PFSK-1 (cell line): ENCODE measurements around the gene MRPL38.

ENCODE experiments used
- POLR2AphosphoS5 ChIP-seq: IDR thresholded peaks from 2 replicates; pipeline ENCODE4 v1.6.1; 2012; ENCODE audit warnings: low read depth, mild to moderate bottlenecking, control low read depth, low read length, moderate library complexity
- TAF1 ChIP-seq: IDR thresholded peaks from 2 replicates; pipeline ENCODE4 v1.6.1; 2012; ENCODE audit warnings: low read length, control low read depth, borderline replicate concordance; ENCODE audit not compliant: insufficient read depth
- TF ChIP-seq, protein P1 (sequence below), 2 experiments: IDR thresholded peaks; 2 replicates each; pipeline versions ENCODE4 v1.6.1 to v1.8.0; 2011 to 2012; ENCODE audit warnings: low read depth in 2 of 2, low read length in 2 of 2, control low read depth in 1 of 2, inconsistent platforms in 1 of 2, mild to moderate bottlenecking in 1 of 2, moderate library complexity in 1 of 2; ENCODE audit not compliant: insufficient read depth in 1 of 2

DNA sequence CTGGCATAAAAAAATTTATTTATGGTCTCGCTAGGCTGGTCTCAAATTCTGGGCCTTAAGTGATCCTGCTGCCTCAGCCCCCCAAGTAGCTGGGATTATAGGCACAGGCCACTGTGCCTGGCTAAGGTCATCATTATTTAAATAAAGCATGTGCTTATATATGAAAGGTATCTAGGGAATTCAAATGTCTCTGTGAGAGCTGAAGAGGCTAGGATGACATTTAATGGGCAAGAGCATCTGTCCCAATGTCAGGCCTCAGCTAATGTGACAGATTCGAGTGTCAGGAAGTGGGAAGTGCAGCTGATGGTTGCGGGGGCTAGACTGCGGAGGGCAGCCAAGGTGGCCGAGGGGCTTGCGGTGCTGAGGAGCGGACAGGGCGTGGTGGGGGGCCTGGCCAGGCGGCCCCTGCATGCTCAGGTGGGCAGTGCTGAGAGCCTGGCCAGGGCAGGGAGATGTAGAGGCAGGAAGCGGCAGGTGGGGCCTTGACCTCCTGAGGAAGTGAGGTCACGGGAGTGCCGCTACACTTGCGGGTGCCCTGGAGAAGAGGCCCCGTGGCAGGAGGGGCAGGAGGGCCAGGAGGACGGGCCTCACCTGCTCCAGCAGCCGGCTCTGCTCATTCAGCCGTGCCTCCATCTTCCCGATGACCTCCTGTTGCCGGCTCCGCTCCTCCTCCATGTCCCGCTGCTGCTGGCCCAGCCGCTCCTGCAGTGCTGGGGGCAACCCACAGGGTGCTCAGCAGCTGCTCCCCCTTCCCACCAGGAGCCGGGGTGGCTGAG, 12.6 kb upstream of the MRPL38 start:
- TF ChIP-seq, protein P1, sequence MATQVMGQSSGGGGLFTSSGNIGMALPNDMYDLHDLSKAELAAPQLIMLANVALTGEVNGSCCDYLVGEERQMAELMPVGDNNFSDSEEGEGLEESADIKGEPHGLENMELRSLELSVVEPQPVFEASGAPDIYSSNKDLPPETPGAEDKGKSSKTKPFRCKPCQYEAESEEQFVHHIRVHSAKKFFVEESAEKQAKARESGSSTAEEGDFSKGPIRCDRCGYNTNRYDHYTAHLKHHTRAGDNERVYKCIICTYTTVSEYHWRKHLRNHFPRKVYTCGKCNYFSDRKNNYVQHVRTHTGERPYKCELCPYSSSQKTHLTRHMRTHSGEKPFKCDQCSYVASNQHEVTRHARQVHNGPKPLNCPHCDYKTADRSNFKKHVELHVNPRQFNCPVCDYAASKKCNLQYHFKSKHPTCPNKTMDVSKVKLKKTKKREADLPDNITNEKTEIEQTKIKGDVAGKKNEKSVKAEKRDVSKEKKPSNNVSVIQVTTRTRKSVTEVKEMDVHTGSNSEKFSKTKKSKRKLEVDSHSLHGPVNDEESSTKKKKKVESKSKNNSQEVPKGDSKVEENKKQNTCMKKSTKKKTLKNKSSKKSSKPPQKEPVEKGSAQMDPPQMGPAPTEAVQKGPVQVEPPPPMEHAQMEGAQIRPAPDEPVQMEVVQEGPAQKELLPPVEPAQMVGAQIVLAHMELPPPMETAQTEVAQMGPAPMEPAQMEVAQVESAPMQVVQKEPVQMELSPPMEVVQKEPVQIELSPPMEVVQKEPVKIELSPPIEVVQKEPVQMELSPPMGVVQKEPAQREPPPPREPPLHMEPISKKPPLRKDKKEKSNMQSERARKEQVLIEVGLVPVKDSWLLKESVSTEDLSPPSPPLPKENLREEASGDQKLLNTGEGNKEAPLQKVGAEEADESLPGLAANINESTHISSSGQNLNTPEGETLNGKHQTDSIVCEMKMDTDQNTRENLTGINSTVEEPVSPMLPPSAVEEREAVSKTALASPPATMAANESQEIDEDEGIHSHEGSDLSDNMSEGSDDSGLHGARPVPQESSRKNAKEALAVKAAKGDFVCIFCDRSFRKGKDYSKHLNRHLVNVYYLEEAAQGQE (IDR thresholded peaks at IDR 0.05; ENCODE audit: insufficient read depth in 1 of 2, low read depth in 2 of 2, low read length in 2 of 2), result no peak
- TF ChIP-seq TAF1, result no peak
- no peak for TF ChIP-seq POLR2AphosphoS5
